Esophagus squamous epithelium (tissue), 4 donors: ENCODE measurements around the gene LRRC32.

Source experiments
- CTCF ChIP-seq, 6 experiments: fragments of 450-650 bp in 4 of 6; fragments of 200-600 bp in 2 of 6; sonication (generic) in 2 of 6; IDR thresholded peaks; one replicate each; pipeline ENCODE4 v1.5.1; 2016 to 2019; ENCODE audit warnings: antibody characterized with exemption in 6 of 6, mild to moderate bottlenecking in 4 of 6, moderate library complexity in 4 of 6
- POLR2A ChIP-seq, 4 donors: fragments of 450-650 bp; IDR thresholded peaks; one replicate each; pipeline ENCODE4 v1.6.1; 2017; ENCODE audit warnings: antibody characterized with exemption in 4 of 4, mild to moderate bottlenecking in 4 of 4, moderate library complexity in 3 of 4

DNA sequence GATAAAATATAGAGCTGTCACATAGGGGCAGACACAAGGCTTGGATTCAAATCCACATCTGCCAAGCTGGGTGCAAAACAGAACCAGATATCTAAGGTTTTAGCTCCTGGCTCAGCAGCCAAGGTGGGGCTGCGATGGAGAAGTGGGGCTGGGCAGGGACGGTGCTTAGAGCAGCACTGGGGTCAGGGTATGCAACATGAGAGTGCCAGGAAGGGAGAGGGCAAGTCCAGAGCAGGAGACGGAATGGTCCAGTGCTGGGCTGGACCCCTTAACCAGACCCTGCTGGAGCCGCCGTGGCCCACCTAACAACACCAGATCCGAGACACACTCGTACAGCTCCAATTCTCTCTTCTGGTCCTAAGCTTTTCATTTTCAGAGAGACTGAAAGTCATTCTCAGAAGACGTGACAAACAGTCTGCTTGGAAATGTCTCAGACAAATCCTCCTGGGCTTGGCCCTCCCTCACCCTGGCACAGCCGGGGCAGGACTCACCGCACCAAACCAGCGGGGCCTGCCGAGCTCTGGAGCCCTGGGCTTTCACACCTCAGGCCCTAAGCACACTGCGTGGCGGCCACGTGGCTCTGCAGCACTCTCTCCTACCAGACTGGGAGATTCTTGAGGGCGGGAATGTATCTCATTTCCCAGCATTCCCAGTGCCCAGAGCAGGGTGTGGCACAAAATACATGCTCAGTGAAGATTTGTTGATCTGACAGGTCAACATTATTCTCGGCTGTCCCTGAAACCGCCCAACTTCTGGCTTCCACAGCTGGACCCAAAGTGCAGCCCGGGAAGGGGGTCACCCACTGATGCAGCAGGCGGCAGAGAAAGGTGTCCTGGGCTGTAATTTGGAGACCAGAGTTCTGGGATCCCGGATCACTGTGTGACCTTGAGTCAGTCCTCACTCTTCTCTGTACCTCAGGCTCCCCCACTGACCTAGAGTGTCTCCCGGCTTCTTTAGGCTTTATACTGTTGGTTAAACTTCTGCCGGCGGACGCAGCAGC is 11.6 kb downstream of the LRRC32 start:
- TF ChIP-seq POLR2A (IDR thresholded peaks at IDR 0.05), result no peak
- no peak for TF ChIP-seq CTCF (IDR thresholded peaks at IDR 0.05)
